ENCODE results near the gene FGR.

FGR gene

GRCh38 chr1:27600498-27601175 lies 34.3 kb downstream of the FGR start:
- DNase-seq (ENCODE audit: low read depth) = no peak

- no peak for DNase-seq (ENCODE audit: low read depth)
Observed at GRCh38 chr1:27599605-27600497, 35.1 kb downstream of the FGR start.

- DNase-seq (ENCODE audit: low read depth) = no peak
Observed at GRCh38 chr1:27598902-27599528, 36.0 kb downstream of the FGR start.

GRCh38 chr1:27598295-27598687 lies 36.7 kb downstream of the FGR start:
- no peak for DNase-seq (ENCODE audit: low read depth)

GRCh38 chr1:27597516-27598294 lies 37.3 kb downstream of the FGR start:
- no peak for DNase-seq (ENCODE audit: low read depth)

- no peak for DNase-seq (ENCODE audit: low read depth)
Observed at GRCh38 chr1:27596986-27597385, 38.0 kb downstream of the FGR start.

- DNase-seq (ENCODE audit: low read depth) = no peak
Observed at GRCh38 chr1:27596261-27596660, 38.7 kb downstream of the FGR start.

GRCh38 chr1:27595597-27595996 lies 39.4 kb downstream of the FGR start:
- DNase-seq (ENCODE audit: low read depth) = no peak

- DNase-seq (ENCODE audit: low read depth) = no peak
Observed at GRCh38 chr1:27594564-27595510, 40.1 kb downstream of the FGR start.

GRCh38 chr1:27593678-27594563 lies 41.1 kb downstream of the FGR start:
- DNase-seq (ENCODE audit: low read depth) = no peak

- no peak for DNase-seq (ENCODE audit: low read depth)
Observed at GRCh38 chr1:27592931-27593677, 41.9 kb downstream of the FGR start.

GRCh38 chr1:27592232-27592930 lies 42.6 kb downstream of the FGR start:
- DNase-seq (ENCODE audit: low read depth) = no peak

- no peak for DNase-seq (ENCODE audit: low read depth)
Observed at GRCh38 chr1:27591622-27592021, 43.4 kb downstream of the FGR start.

- no peak for DNase-seq (ENCODE audit: low read depth)
Observed at GRCh38 chr1:27590917-27591508, 44.0 kb downstream of the FGR start.

GRCh38 chr1:27589841-27590426 lies 45.1 kb downstream of the FGR start:
- DNase-seq (ENCODE audit: low read depth) = no peak

- no peak for DNase-seq (ENCODE audit: low read depth)
Observed at GRCh38 chr1:27589441-27589840, 45.5 kb downstream of the FGR start.

GRCh38 chr1:27588256-27589232 lies 46.4 kb downstream of the FGR start:
- DNase-seq (ENCODE audit: low read depth) = no peak
